NCI-H1930 (cell line): ENCODE measurements around the gene MSL3B.

Experiments used
- DNase-seq, 2 experiments: peaks; one replicate each; lab custom pipeline; 2025; lab: John Stamatoyannopoulos, UW

Gene MSL3B

GRCh38 chr2:233853353-233853752 lies 14.8 kb downstream of the MSL3B start:
- no peak for DNase-seq

- no peak for DNase-seq
Observed at GRCh38 chr2:233852056-233852455, 16.1 kb downstream of the MSL3B start.

GRCh38 chr2:233851169-233851568 lies 17.0 kb downstream of the MSL3B start:
- DNase-seq = no peak

- DNase-seq = no peak
Observed at GRCh38 chr2:233850745-233851144, 17.4 kb downstream of the MSL3B start.

- no peak for DNase-seq
Observed at GRCh38 chr2:233849607-233850271, 18.4 kb downstream of the MSL3B start.

GRCh38 chr2:233848276-233848675 lies 19.9 kb downstream of the MSL3B start:
- DNase-seq = no peak

DNA sequence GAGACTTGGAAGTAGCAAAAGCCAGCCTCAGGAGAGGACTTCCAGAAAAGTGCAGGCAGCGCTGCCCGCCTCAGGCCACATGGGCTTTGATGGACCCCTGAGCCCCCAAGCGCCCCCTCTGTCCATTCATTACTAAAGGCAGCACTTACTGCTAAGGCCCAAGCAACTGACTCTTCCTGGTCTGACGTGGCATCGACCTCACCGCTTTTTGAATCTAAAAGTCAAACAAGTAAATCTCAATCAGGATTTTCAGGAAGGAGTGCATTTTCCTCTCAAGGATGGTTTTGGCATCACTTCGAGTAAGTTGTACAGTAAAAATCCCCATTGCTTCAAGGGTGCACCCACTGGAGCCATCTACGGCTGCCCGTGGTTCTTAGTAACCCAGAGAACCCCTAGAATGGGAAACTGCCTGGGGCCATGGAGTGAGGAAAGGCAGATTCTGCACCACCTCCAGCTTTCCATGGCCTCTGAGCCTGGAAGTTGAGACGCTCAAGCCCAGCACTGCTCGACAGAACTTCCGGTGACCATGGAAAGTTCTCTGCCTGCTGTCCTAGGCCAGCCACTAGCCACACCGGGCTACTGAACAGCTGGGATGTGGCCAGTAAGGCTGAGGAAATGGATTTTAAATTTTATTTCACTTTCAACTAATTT lies 20.8 kb downstream of the MSL3B start:
- no peak for DNase-seq

DNA sequence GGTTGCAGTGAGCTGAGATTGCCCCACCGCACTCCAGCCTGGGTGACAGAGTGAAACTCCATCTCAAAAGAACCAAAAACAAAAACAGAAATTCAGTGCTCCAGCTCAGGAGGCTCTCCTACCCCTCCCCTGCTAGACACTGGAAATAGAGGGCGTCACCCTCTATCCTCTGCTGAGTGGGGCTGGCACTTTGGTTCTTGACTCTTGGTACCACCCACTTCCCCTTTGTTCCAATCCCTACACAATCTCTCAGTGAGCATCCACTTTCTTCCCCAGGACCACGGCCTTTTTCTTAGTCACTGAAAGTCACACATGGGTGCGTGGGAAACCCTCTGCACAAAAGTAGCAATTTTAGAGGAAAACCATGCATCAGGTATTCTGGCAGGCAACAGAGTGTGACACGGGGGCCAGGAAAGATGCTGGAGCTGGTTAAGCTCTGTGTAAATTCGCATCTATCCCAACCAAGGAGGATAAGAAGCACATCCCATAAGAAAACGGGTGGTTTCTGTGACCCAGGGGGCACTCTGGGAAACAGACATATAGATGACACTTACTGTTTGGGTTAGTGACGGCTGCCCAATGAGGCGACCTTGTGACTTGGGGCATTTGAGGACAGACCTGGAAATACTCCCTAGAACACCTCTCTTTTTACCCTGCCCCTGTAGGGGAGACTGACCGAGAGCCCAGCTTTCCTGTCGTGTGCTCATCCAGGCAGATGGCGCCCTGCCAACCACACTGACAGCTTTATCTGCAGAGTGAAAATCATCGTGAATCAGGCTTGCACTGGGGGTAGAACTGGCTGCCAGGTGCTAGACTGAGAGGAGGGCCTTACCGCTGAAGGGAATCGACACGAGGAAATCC lies 21.6 kb downstream of the MSL3B start:
- DNase-seq = no peak

- no peak for DNase-seq
Observed at GRCh38 chr2:233845301-233846060, 22.7 kb downstream of the MSL3B start.

GRCh38 chr2:233844836-233845235 lies 23.4 kb downstream of the MSL3B start:
- DNase-seq = no peak

DNA sequence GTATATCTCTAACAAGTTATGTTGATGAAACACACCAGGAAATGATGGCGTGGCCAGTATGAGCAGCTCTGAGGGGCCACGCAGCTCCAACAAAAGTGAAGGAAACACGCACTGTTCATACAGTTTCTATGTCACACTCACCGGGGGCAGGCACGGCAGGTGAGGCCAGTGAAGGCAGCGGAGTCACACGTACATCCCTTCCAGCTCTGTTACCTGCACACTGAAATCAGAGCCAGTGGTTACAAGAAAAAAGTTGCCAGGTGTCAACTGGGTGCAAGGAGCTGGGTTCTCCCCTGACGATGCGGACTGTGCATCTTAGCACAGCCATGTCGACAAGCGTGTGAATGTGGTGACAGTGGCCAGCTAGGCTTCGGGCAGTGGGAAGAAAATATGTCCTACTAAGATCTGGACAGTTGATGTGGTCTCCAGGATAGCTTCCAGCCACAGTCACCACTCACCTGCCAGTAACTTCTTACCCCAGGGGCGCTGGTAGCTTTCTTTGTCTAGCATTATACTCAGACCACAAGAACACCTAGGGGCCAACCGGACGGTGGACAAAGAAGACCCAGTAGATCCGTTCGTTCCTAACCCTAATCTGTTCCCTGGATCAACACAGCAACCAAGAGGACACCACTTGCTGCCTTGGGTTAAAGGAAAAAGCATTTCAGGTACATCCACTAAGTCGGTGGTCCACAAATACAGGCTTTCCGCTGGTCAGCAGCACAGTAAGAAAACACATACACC lies 23.9 kb downstream of the MSL3B start:
- no peak for DNase-seq

GRCh38 chr2:233841183-233841582 lies 27.0 kb downstream of the MSL3B start:
- no peak for DNase-seq

GRCh38 chr2:233840520-233840919 lies 27.7 kb downstream of the MSL3B start:
- DNase-seq = no peak

- DNase-seq = no peak
Observed at GRCh38 chr2:233839447-233839820, 28.8 kb downstream of the MSL3B start.

- DNase-seq = no peak
Observed at GRCh38 chr2:233838726-233839446, 29.3 kb downstream of the MSL3B start.

DNA sequence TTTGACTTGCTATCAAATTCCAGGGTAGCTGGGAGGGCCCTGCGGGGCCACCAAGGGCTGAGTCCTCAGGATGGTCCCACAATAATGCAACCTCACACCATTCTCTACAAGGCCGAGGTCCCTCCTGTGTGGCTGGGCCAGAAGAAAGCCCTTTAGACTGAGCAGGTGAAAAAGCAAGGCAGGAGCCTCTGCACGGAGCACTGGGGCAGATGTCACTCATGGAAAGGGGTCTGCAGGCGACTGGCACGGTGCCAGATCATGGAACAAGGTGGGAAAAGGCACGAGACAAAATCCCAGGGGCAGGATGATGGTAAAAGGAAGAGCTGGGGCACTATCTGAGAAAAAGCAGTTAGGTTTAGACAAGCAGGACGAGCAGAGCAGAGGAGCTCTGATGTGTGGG lies 29.9 kb downstream of the MSL3B start:
- DNase-seq = no peak

DNA sequence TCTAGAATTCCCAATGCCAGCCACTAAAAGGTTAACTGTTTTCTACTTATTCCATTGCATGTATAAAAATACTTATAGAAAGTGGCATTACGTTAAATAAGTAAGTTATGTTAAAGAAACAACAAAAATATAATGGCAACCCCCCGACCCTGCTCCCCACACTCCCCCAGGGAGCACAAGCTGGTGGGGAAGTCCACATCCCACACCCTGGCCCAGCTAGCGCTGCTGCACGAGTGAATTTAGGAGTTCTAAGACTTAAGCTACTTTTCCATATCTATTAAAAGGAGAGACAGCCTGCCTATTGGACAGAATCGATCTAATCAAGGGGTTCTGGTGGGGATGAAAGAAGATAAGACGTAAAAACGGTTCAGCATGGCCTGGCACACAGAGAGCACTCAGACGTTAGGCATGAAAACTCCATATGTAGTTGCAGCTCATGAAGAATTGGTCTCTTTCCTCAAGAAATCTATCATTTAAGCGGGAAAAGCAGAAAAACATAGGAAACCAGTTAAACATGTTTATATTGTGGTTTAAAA lies 30.4 kb downstream of the MSL3B start:
- no peak for DNase-seq

DNA sequence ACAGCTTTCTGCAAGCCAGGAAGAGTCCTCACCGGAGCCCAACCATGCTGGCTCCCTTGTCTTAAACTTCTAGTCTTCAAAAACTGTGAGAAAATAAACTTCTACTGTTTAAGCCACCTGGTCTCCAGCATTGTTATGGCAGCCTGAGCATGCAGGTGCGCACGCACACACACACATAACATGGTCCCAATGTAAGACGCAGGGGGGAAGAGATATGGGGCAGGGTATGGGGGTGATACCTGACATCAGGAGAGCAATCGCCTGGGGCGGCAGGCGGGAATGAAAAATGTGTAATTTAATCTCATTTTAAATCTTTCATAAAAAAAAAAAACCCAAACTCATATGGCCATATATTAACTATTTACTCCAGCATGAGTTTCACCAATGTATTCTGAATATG lies 31.8 kb downstream of the MSL3B start:
- DNase-seq = no peak

- DNase-seq = no peak
Observed at GRCh38 chr2:233835230-233836186, 32.7 kb downstream of the MSL3B start.
